A673 (cell line): ENCODE data around the gene RPS19. TPM values are rescaled to one million over a fixed set of nuclear protein-coding genes. Genes with fewer than 3 reads are reported as not detected.

Source experiments
- BruUV-seq: library from RNA; stranded (reverse); fragments of 400-500 nt; replicated peaks from 2 replicates; lab custom pipeline; 2021; lab: Mats Ljungman, UMichigan
- CTCF ChIA-PET: fragments of 300-600 bp; sonication (Branson Sonifier 250); formaldehyde crosslinking; loops from one replicate; lab custom pipeline; 2022; ENCODE audit warnings: antibody characterized with exemption; lab: Charles Lee
- POLR2A ChIA-PET: fragments of 300-600 bp; sonication (Branson Sonifier 250); formaldehyde crosslinking; loops from one replicate; lab custom pipeline; 2022; ENCODE audit warnings: antibody characterized with exemption; ENCODE audit not compliant: low non-redundant PET; lab: Charles Lee
- DNase-seq: peaks from one replicate; pipeline ENCODE4 v3.0.0-alpha.2; 2015; ENCODE audit warnings: low spot score
- H3K27ac ChIP-seq: fragments of 200-600 bp; sonication (generic); 2 replicates; pipeline ENCODE4 v1.5.1; 2016; ENCODE audit warnings: mixed run types, low read depth, mild to moderate bottlenecking, mixed read lengths, antibody characterized with exemption, low read length; ENCODE audit not compliant: poor library complexity, severe bottlenecking
- H3K27me3 ChIP-seq: fragments of 200-600 bp; sonication (generic); replicated peaks from 2 replicates; pipeline ENCODE4 v1.6.1; 2017; ENCODE audit warnings: mixed run types, low read depth, mild to moderate bottlenecking, mixed read lengths, antibody characterized with exemption, low read length; ENCODE audit not compliant: insufficient read depth, poor library complexity
- H3K36me3 ChIP-seq: fragments of 200-600 bp; sonication (generic); 2 replicates; pipeline ENCODE4 v1.6.1; 2016; ENCODE audit warnings: mixed run types, mild to moderate bottlenecking, mixed read lengths, antibody characterized with exemption, low read length; ENCODE audit not compliant: insufficient read depth, poor library complexity, severe bottlenecking
- H3K4me1 ChIP-seq: fragments of 200-600 bp; sonication (generic); 2 replicates; pipeline ENCODE4 v1.6.1; 2017; ENCODE audit warnings: mixed run types, mild to moderate bottlenecking, mixed read lengths, antibody characterized with exemption, low read length; ENCODE audit not compliant: insufficient read depth, poor library complexity, severe bottlenecking
- H3K4me3 ChIP-seq: fragments of 200-600 bp; sonication (generic); 2 replicates; pipeline ENCODE4 v1.5.1; 2016; ENCODE audit warnings: low read depth, mixed run types, mild to moderate bottlenecking, mixed read lengths, low read length; ENCODE audit not compliant: poor library complexity, severe bottlenecking
- H3K9me3 ChIP-seq: fragments of 200-600 bp; sonication (generic); 2 replicates; pipeline ENCODE4 v1.6.1; 2016; ENCODE audit warnings: mixed run types, low read depth, mild to moderate bottlenecking, mixed read lengths, antibody characterized with exemption, low read length; ENCODE audit not compliant: poor library complexity, severe bottlenecking
- EZH2 ChIP-seq: fragments of 200-600 bp; sonication (generic); IDR thresholded peaks from 2 replicates; pipeline ENCODE4 v1.6.1; 2017; ENCODE audit warnings: borderline replicate concordance, low read depth, mild to moderate bottlenecking, mixed read lengths, antibody characterized with exemption, low read length; ENCODE audit not compliant: poor library complexity, severe bottlenecking
- intact Hi-C: fragments of 100-400 bp; cut with micrococcal nuclease; formaldehyde crosslinking; loops from one replicate; pipeline ENCODE4 v1.10.0; 2022; ENCODE audit not compliant: unreplicated experiment
- total RNA-seq: library from RNA; stranded (reverse); gene quantifications from 2 replicates; pipeline ENCODE4 v1.2.3, GENCODE V29; 2021
- TF ChIP-seq, protein P1 (sequence below): fragments of 300-800, 200-600 bp; sonication (generic); conservative IDR thresholded peaks from 2 replicates; pipeline ENCODE4 v1.5.1; 2017; ENCODE audit warnings: low read depth, mild to moderate bottlenecking, antibody characterized with exemption, low read length, moderate library complexity, mixed read lengths

The RPS19 gene
- total RNA-seq, 1 experiment from 2014 or later = 2,559 TPM

DNA sequence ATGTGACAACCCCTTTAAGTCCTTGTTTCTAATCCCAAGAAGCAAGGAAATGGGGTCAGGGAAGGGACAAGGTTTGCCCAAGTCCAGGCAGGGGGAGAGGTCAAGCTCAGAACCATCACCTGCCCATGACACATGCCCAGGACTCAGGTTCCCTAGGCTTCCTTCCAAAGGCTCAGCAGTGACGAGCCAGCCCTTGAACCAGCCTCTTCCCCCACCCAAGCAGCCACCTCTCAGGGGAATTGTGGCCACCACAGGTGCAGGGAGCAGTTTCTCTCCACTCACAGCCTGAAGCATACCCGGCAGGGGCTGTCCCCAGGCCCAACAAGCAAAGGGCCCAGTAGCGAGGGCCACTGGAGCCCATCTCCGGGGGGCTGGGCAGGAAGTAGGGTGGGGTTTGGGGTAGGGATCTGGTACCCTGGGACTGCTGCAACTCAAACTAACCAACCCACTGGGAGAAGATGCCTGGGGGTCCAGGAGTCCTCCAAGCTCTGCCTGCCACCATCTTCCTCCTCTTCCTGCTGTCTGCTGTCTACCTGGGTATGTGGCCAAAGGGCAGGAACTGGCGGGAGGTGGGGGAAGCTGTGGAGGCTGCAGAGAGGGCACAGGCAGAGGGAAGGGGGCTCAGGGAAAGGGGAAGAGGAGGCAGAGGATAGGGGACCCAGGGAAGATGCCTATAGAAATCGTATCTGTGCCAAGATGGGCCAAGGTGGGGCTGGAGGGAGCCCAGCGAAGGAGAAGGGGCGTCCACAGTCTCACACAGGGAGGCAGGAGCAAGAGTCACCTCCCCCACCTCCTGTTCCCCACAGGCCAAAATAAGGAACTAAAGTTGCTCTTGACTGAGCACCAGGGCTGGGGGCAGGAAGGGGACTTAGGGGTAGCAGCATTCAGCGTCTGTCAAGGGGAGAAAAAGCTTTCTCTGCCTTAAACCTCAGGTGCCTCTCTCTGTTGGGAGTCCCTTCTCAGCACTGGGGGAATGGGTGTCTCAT lies 17.1 kb downstream of the RPS19 start, which contains the start of gene CD79A:
CD79A (plus strand) TSS at position 433 of the 986 bp plus-strand sequence; CDS start at position 459, 26 bp downstream.
- no TSS peak for BruUV-seq
- no peak for TF ChIP-seq EZH2
- TF ChIP-seq, protein P1, sequence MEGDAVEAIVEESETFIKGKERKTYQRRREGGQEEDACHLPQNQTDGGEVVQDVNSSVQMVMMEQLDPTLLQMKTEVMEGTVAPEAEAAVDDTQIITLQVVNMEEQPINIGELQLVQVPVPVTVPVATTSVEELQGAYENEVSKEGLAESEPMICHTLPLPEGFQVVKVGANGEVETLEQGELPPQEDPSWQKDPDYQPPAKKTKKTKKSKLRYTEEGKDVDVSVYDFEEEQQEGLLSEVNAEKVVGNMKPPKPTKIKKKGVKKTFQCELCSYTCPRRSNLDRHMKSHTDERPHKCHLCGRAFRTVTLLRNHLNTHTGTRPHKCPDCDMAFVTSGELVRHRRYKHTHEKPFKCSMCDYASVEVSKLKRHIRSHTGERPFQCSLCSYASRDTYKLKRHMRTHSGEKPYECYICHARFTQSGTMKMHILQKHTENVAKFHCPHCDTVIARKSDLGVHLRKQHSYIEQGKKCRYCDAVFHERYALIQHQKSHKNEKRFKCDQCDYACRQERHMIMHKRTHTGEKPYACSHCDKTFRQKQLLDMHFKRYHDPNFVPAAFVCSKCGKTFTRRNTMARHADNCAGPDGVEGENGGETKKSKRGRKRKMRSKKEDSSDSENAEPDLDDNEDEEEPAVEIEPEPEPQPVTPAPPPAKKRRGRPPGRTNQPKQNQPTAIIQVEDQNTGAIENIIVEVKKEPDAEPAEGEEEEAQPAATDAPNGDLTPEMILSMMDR = no peak
- Histone ChIP-seq H3K27me3 (no peaks in the 10 kb centered on the region), H3K4me1 (peaks cover 58% of the 10 kb centered on the region), H3K36me3 (peaks cover 9% of the 10 kb centered on the region), H3K9me3 (no peaks in the 10 kb centered on the region), H3K27ac (peak within 1 kb of the TSS; percentile 65), H3K4me3 (no peak within 1 kb of the TSS)
- ChIA-PET POLR2A (no interaction called here), CTCF (no interaction called here)
- intact Hi-C loops = no loop called here
- DNase-seq = no peak

- TF ChIP-seq, protein P1 = no peak
- no peak for TF ChIP-seq EZH2
- ChIA-PET CTCF (no interaction called here), POLR2A (no interaction called here)
- Histone ChIP-seq H3K36me3 (no peaks in the 10 kb centered on the region), H3K4me3 (no peak overlapping the region), H3K4me1 (peaks cover 65% of the 10 kb centered on the region), H3K27me3 (no peaks in the 10 kb centered on the region), H3K9me3 (no peaks in the 10 kb centered on the region), H3K27ac (peak overlapping the region; percentile 65)
- intact Hi-C loops = no loop called here
- DNase-seq = no peak
- BruUV-seq = no TSS peak
Observed at GRCh38 chr19:41877916-41878905, 18.2 kb downstream of the RPS19 start.

GRCh38 chr19:41879080-41879479 lies 19.0 kb downstream of the RPS19 start:
- no peak for TF ChIP-seq EZH2
- TF ChIP-seq, protein P1 = no peak
- H3K4me1 ChIP-seq = peaks cover 65% of the 10 kb centered on the region
- no peaks in the 10 kb centered on the region for H3K36me3 ChIP-seq
- H3K4me3 ChIP-seq = no peak overlapping the region
- H3K27me3 ChIP-seq = no peaks in the 10 kb centered on the region
- no peak for DNase-seq
- no peaks in the 10 kb centered on the region for H3K9me3 ChIP-seq
- BruUV-seq = no TSS peak
- intact Hi-C loops = no loop called here
- ChIA-PET CTCF (no interaction called here), POLR2A (no interaction called here)
- H3K27ac ChIP-seq = peak overlapping the region; percentile 90
